Endodermal cell (in vitro differentiated cells): ENCODE measurements around the gene SYCE3. TPM values are rescaled to one million over a fixed set of nuclear protein-coding genes. Genes with fewer than 3 reads are reported as not detected.

Experiments
- DNase-seq: peaks from one replicate; pipeline ENCODE4 v3.0.0-alpha.2; 2017
- H3K27ac ChIP-seq: 2 replicates; pipeline ENCODE4 v1.5.1; 2013; ENCODE audit warnings: mild to moderate bottlenecking, low read depth, low read length, moderate library complexity
- H3K27me3 ChIP-seq: 2 replicates; pipeline ENCODE4 v1.6.1; 2013; ENCODE audit warnings: mild to moderate bottlenecking, low read length, moderate library complexity; ENCODE audit not compliant: insufficient read depth, control insufficient read depth, poor library complexity, severe bottlenecking
- H3K36me3 ChIP-seq: 2 replicates; pipeline ENCODE4 v1.7.0; 2013; ENCODE audit warnings: mild to moderate bottlenecking, low read length, moderate library complexity; ENCODE audit not compliant: control insufficient read depth, insufficient read depth
- H3K4me1 ChIP-seq: one replicate; pipeline ENCODE4 v1.7.0; 2013; ENCODE audit warnings: low read length; ENCODE audit not compliant: control insufficient read depth, insufficient read depth
- H3K4me3 ChIP-seq: 2 replicates; pipeline ENCODE4 v1.5.1; 2013; ENCODE audit warnings: mild to moderate bottlenecking, low read length, moderate library complexity
- H3K9ac ChIP-seq: 2 replicates; pipeline ENCODE4 v1.6.1; 2013; ENCODE audit warnings: mild to moderate bottlenecking, low read length, moderate library complexity; ENCODE audit not compliant: poor library complexity, severe bottlenecking; ENCODE audit errors: extremely low read depth
- H3K9me3 ChIP-seq: 2 replicates; pipeline ENCODE4 v1.6.1; 2013; ENCODE audit warnings: mild to moderate bottlenecking, low read length, moderate library complexity; ENCODE audit not compliant: control insufficient read depth
- H3K27ac Mint-ChIP-seq: 2 replicates; pipeline ENCODE4 v1.8.0; 2020; ENCODE audit warnings: mixed read lengths
- H3K27me3 Mint-ChIP-seq: 2 replicates; pipeline ENCODE4 v1.8.0; 2021; ENCODE audit warnings: mild to moderate bottlenecking, mixed read lengths; ENCODE audit not compliant: insufficient read depth
- H3K36me3 Mint-ChIP-seq: 2 replicates; pipeline ENCODE4 v1.8.0; 2020; ENCODE audit warnings: low read depth, mixed read lengths
- H3K4me1 Mint-ChIP-seq: 2 replicates; pipeline ENCODE4 v1.8.0; 2020; ENCODE audit warnings: mixed read lengths
- H3K4me3 Mint-ChIP-seq: 2 replicates; pipeline ENCODE4 v1.8.0; 2020; ENCODE audit warnings: mild to moderate bottlenecking, moderate library complexity, mixed read lengths
- H3K9me3 Mint-ChIP-seq: 2 replicates; pipeline ENCODE4 v1.8.0; 2020; ENCODE audit warnings: mild to moderate bottlenecking, mixed read lengths
- WGBS, 2 experiments: methylation state at CpG; one replicate each; pipeline versions ENCODE4 v1.1.5 to v1.1.7; 2013; ENCODE audit warnings: missing lambda C conversion rate in 2 of 2, mixed read lengths in 1 of 2; ENCODE audit not compliant: insufficient coverage in 1 of 2, insufficient read length in 1 of 2; 5-methylcytosine and 5-hydroxymethylcytosine counted together
- total RNA-seq, 2 donors: library from RNA; stranded (reverse); fragmentation: NEBNext Ultra II Directional in 1 of 2; extraction: Animal tissue kit (Norgen Biotek cat#: 25700) in 1 of 2; gene quantifications; 2 replicates in 1 of 2; 3 replicates in 1 of 2; pipeline ENCODE4 v1.2.1, GENCODE V29; 2021
- TF ChIP-seq, protein P1 (sequence below): fragments of 200-600 bp; sonication (generic); conservative IDR thresholded peaks from 2 replicates; pipeline ENCODE4 v1.5.0; 2021; ENCODE audit warnings: antibody characterized with exemption, mild to moderate bottlenecking

The SYCE3 gene
- total RNA-seq, 2 donors from 2014 or later = 0.70 to 0.91 TPM

DNA sequence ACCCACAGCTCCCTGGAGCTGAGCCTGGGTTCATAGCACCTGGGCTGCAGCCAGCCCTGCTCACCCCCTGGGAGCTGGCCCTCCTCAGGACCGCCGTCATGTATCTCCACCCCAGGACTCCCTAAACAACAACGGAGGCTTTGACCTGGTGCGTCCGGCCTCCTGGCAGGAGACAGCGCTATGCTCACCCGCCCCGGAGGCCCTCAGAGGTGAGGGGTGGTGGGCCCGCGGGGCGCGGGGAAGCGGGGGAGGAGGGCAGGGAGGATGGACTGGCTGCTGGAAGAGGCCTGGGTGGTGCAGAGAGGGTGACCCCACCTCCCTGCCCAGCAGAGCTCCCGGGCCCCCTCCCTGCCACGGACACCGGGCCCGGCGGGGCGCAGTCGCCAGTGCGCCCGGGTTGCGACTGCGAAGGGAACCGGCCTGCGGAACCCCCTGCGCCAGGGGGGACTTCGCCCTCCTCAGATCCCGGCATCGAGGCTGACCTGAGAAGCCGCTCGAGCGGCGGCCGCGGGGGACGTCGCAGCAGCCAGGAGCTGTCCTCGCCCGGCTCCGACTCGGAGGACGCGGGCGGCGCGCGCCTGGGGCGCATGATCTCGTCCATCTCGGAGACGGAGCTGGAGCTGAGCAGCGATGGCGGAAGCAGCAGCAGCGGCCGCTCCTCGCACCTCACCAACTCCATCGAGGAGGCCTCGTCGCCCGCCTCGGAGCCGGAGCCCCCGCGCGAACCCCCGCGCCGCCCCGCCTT lies 41.0 kb upstream of the SYCE3 start:
- TF ChIP-seq, protein P1, sequence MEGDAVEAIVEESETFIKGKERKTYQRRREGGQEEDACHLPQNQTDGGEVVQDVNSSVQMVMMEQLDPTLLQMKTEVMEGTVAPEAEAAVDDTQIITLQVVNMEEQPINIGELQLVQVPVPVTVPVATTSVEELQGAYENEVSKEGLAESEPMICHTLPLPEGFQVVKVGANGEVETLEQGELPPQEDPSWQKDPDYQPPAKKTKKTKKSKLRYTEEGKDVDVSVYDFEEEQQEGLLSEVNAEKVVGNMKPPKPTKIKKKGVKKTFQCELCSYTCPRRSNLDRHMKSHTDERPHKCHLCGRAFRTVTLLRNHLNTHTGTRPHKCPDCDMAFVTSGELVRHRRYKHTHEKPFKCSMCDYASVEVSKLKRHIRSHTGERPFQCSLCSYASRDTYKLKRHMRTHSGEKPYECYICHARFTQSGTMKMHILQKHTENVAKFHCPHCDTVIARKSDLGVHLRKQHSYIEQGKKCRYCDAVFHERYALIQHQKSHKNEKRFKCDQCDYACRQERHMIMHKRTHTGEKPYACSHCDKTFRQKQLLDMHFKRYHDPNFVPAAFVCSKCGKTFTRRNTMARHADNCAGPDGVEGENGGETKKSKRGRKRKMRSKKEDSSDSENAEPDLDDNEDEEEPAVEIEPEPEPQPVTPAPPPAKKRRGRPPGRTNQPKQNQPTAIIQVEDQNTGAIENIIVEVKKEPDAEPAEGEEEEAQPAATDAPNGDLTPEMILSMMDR = no peak
- Histone ChIP-seq H3K36me3 (no peaks in the 10 kb centered on the region), H3K27ac (no peak overlapping the region), H3K4me3 (no peak overlapping the region), H3K27me3 (peaks cover 86% of the 10 kb centered on the region), H3K9ac (no peak overlapping the region), H3K4me1 (no peaks in the 10 kb centered on the region), H3K9me3 (no peaks in the 10 kb centered on the region)
- Mint-ChIP-seq H3K4me1 (no peaks in the 10 kb centered on the region), H3K27ac (no peak overlapping the region), H3K4me3 (no peak overlapping the region), H3K9me3 (no peaks in the 10 kb centered on the region), H3K27me3 (peaks cover 85% of the 10 kb centered on the region), H3K36me3 (no peaks in the 10 kb centered on the region)
- peak; percentile 51 for DNase-seq
- WGBS, 2 experiments = 27 to 44% methylated on average over 46 to 70 of the region's 70 CpGs

DNA sequence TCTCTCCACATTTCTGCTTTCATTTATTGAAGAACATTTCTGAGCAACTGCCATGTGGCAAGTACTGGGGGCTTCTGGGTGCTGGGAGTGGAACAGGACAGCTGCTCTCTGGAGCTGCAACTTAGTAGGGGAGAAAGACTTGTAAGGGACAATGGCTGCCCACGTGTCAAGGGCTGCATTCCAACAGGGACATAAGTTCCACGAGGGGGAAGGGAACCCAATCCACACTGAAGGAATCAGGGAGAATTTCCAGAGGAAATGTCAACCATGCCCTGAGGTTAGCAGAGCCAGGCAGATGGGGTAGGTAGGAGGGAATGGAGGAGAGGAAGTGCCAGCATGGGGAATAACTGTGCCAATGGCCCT lies 39.6 kb upstream of the SYCE3 start:
- no peak overlapping the region for H3K4me3 ChIP-seq
- H3K9me3 ChIP-seq = no peaks in the 10 kb centered on the region
- DNase-seq = no peak
- TF ChIP-seq, protein P1 = no peak
- Mint-ChIP-seq H3K9me3 (no peaks in the 10 kb centered on the region), H3K36me3 (no peaks in the 10 kb centered on the region), H3K27ac (no peak overlapping the region), H3K4me3 (peak overlapping the region; percentile 46), H3K4me1 (no peaks in the 10 kb centered on the region), H3K27me3 (peaks cover 89% of the 10 kb centered on the region)
- H3K27me3 ChIP-seq = peaks cover 91% of the 10 kb centered on the region
- no peaks in the 10 kb centered on the region for H3K36me3 ChIP-seq
- H3K4me1 ChIP-seq = no peaks in the 10 kb centered on the region
- H3K9ac ChIP-seq = no peak overlapping the region
- H3K27ac ChIP-seq = no peak overlapping the region
- 45 to 46% methylated on average over 2 of the region's 2 CpGs for WGBS, 2 experiments

DNA sequence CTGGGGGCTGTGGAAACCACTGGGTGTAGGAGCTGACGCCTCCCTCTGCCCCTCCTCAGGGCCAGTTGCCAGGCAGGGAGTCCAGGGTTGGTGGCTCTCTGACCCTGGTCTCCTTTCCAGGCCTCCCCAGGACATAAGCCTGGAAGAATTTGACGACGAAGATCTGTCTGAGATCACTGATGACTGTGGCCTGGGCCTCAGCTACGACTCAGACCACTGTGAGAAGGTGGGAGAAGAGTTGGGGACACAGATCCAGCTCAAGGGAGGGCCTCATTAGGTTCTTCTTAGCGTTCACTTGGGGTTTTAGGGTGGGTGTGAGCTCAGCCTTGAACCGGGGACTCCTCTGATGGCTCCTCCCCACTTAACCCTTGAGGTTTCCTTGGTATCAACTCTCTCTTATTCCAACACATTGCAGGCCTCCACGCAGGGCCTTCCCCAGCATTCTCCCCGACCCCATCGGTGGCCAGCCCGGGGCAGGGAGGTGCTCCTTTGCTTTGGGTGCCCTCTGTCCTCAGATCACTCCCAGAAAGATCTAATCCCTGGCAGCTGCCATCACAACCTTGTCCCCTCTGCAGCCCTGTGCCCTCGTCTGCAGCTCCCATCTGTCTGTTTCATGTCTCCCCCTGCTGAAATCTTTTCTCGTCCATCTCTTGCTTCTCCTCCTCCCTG lies 39.1 kb upstream of the SYCE3 start:
- no peak for DNase-seq
- no peaks in the 10 kb centered on the region for H3K4me1 ChIP-seq
- peak overlapping the region; percentile 46 for H3K4me3 Mint-ChIP-seq
- H3K36me3 Mint-ChIP-seq = no peaks in the 10 kb centered on the region
- no peaks in the 10 kb centered on the region for H3K9me3 Mint-ChIP-seq
- H3K9me3 ChIP-seq = no peaks in the 10 kb centered on the region
- H3K27me3 ChIP-seq = peaks cover 91% of the 10 kb centered on the region
- H3K4me3 ChIP-seq = no peak overlapping the region
- H3K9ac ChIP-seq = no peak overlapping the region
- H3K27ac ChIP-seq = no peak overlapping the region
- no peaks in the 10 kb centered on the region for H3K36me3 ChIP-seq
- TF ChIP-seq, protein P1 = no peak
- H3K4me1 Mint-ChIP-seq = no peaks in the 10 kb centered on the region
- H3K27me3 Mint-ChIP-seq = peaks cover 89% of the 10 kb centered on the region
- 53 to 68% methylated on average over 5 to 12 of the region's 12 CpGs for WGBS, 2 experiments
- no peak overlapping the region for H3K27ac Mint-ChIP-seq
